ENCODE data around the gene KITLG. TPM values are rescaled to one million over a fixed set of nuclear protein-coding genes. Genes with fewer than 3 reads are reported as not detected.

KITLG gene
- total and polyA plus RNA-seq, 4 donors = 0.39 to 3.0 (median 0.86) TPM

GRCh38 chr12:88573583-88573982, 6.7 kb downstream of the KITLG start:
- H3K36me3 ChIP-seq (ENCODE audit: control insufficient read depth in 4 of 4, insufficient read depth in 3 of 4, low read depth in 1 of 4, low read length in 3 of 4) = no peaks in the 10 kb centered on the region
- no peaks in the 10 kb centered on the region for H3K4me1 ChIP-seq (ENCODE audit: control insufficient read depth in 4 of 4, insufficient read depth in 4 of 4, low read length in 3 of 4)
- H3K4me3 ChIP-seq (ENCODE audit: low read depth in 1 of 3, low read length in 3 of 3) = no peak overlapping the region
- H3K9me3 ChIP-seq (ENCODE audit: control insufficient read depth in 4 of 4, low read length in 3 of 4) = no peaks in the 10 kb centered on the region
- no peak overlapping the region for H3K27ac ChIP-seq (ENCODE audit: low read depth in 1 of 2, low read length in 2 of 2)
- TF ChIP-seq CTCF (IDR thresholded peaks at IDR 0.05; ENCODE audit: low read depth, low read length, missing input control) = no peak
- H3K9ac ChIP-seq (ENCODE audit: low read depth in 1 of 2, low read length in 2 of 2) = no peak overlapping the region
- no peaks in the 10 kb centered on the region for H3K27me3 ChIP-seq (ENCODE audit: control insufficient read depth in 4 of 4, insufficient read depth in 4 of 4, low read length in 3 of 4)
- DNase-seq (ENCODE audit: low spot score) = no peak
- 91% methylated on average over 4 of the region's 4 CpGs for WGBS

- Histone ChIP-seq H3K9ac (ENCODE audit: low read depth in 1 of 2, low read length in 2 of 2) (no peak overlapping the region), H3K27me3 (ENCODE audit: control insufficient read depth in 4 of 4, insufficient read depth in 4 of 4, low read length in 3 of 4) (no peaks in the 10 kb centered on the region), H3K4me3 (ENCODE audit: low read depth in 1 of 3, low read length in 3 of 3) (no peak overlapping the region), H3K27ac (ENCODE audit: low read depth in 1 of 2, low read length in 2 of 2) (no peak overlapping the region), H3K36me3 (ENCODE audit: control insufficient read depth in 4 of 4, insufficient read depth in 3 of 4, low read depth in 1 of 4, low read length in 3 of 4) (no peaks in the 10 kb centered on the region), H3K9me3 (ENCODE audit: control insufficient read depth in 4 of 4, low read length in 3 of 4) (no peaks in the 10 kb centered on the region), H3K4me1 (ENCODE audit: control insufficient read depth in 4 of 4, insufficient read depth in 4 of 4, low read length in 3 of 4) (no peaks in the 10 kb centered on the region)
- TF ChIP-seq MAX (IDR thresholded peaks at IDR 0.05) (no peak), FOXA1 (IDR thresholded peaks at IDR 0.05) (no peak)
- no peak for DNase-seq (ENCODE audit: low spot score)
- 59% methylated on average over 4 of the region's 4 CpGs for WGBS
Observed at GRCh38 chr12:88572781-88573549, 7.3 kb downstream of the KITLG start.

GRCh38 chr12:88571543-88571942, 8.7 kb downstream of the KITLG start:
- Histone ChIP-seq H3K9ac (ENCODE audit: low read depth in 1 of 2, low read length in 2 of 2) (no peak overlapping the region), H3K4me3 (ENCODE audit: low read depth in 1 of 3, low read length in 3 of 3) (no peak overlapping the region), H3K27ac (ENCODE audit: low read depth in 1 of 2, low read length in 2 of 2) (no peak overlapping the region), H3K4me1 (ENCODE audit: control insufficient read depth in 4 of 4, insufficient read depth in 4 of 4, low read length in 3 of 4) (no peaks in the 10 kb centered on the region), H3K36me3 (ENCODE audit: control insufficient read depth in 4 of 4, insufficient read depth in 3 of 4, low read depth in 1 of 4, low read length in 3 of 4) (no peaks in the 10 kb centered on the region), H3K27me3 (ENCODE audit: control insufficient read depth in 4 of 4, insufficient read depth in 4 of 4, low read length in 3 of 4) (no peaks in the 10 kb centered on the region), H3K9me3 (ENCODE audit: control insufficient read depth in 4 of 4, low read length in 3 of 4) (no peaks in the 10 kb centered on the region)
- WGBS = 77% methylated on average over 1 of the region's 1 CpG
- TF ChIP-seq NR2F2 (IDR thresholded peaks at IDR 0.05) (no peak), REST (IDR thresholded peaks at IDR 0.05) (no peak), FOXA1 (IDR thresholded peaks at IDR 0.05) (no peak), RAD21 (IDR thresholded peaks at IDR 0.05) (no peak), HNF4A (conservative IDR thresholded peaks at IDR 0.05) (no peak), MAX (IDR thresholded peaks at IDR 0.05) (no peak), HNF4G (IDR thresholded peaks at IDR 0.05) (no peak), SP1 (IDR thresholded peaks at IDR 0.05) (no peak), GABPA (IDR thresholded peaks at IDR 0.05 in 1 of 2, conservative IDR thresholded peaks at IDR 0.05 in 1 of 2) (no peak), TAF1 (conservative IDR thresholded peaks at IDR 0.05) (no peak), EGR1 (IDR thresholded peaks at IDR 0.05; ENCODE audit: low read depth in 2 of 2) (no peak), ATF3 (IDR thresholded peaks at IDR 0.05) (no peak), YY1 (IDR thresholded peaks at IDR 0.05) (no peak), ZBTB33 (IDR thresholded peaks at IDR 0.05) (no peak), JUND (IDR thresholded peaks at IDR 0.05) (no peak)
- no peak for DNase-seq (ENCODE audit: low spot score)
